GM12865 (cell line): ENCODE measurements around the gene TCP11.

Experiments used
- DNase-seq: peaks from one replicate; pipeline ENCODE4 v3.0.0; 2010; ENCODE audit warnings: low read depth
- H3K4me3 ChIP-seq: 2 replicates; pipeline ENCODE4 v1.5.1; 2011; ENCODE audit warnings: mild to moderate bottlenecking, low read depth, low read length, control low read depth
- TF ChIP-seq, protein P1 (sequence below): IDR thresholded peaks from 2 replicates; pipeline ENCODE4 v1.5.1; 2011; ENCODE audit warnings: low read length, control low read depth, low read depth, inconsistent platforms; ENCODE audit not compliant: insufficient read depth; ENCODE audit errors: missing control alignments

Gene TCP11

DNA sequence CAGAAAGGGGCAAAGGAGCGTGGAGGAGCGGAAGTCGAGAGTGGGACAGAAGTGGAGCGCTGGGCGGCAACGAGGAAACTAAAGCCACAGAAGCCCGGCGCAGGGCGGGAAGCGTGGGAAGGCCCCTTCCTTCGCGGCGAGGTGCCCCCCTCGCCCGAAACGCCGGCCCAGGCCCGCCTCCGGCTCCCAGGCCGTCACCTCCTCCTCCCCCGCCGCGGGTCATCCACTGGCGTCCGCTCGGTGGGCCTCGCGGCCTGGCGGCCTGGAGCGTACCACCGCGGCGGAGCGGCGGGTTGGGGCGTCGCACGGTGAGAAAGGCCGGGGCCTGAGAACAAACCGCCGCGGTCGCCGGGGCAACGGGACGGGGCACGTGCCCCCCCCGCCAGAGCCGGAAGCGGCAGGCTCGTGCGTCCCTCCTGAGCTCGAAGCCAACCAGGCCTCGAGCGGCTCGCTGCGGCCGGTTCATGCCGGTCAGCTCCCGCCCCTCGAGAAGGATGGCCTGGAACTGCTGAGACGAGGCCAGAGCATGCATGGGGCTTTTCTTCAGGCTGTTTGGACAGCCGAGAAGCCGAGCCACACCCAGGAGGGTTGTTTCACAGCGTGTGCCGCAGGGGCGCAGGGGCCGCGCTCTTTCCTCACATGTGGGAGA is at the start of gene TCP11:
TSS of gene TCP11 (minus strand) at position 333 of the 649 bp plus-strand sequence. CDS start 469 bp downstream, outside the sequence.
- no peak within 1 kb of the TSS; the same call in none of the 2 replicates for H3K4me3 ChIP-seq
- TF ChIP-seq, protein P1, sequence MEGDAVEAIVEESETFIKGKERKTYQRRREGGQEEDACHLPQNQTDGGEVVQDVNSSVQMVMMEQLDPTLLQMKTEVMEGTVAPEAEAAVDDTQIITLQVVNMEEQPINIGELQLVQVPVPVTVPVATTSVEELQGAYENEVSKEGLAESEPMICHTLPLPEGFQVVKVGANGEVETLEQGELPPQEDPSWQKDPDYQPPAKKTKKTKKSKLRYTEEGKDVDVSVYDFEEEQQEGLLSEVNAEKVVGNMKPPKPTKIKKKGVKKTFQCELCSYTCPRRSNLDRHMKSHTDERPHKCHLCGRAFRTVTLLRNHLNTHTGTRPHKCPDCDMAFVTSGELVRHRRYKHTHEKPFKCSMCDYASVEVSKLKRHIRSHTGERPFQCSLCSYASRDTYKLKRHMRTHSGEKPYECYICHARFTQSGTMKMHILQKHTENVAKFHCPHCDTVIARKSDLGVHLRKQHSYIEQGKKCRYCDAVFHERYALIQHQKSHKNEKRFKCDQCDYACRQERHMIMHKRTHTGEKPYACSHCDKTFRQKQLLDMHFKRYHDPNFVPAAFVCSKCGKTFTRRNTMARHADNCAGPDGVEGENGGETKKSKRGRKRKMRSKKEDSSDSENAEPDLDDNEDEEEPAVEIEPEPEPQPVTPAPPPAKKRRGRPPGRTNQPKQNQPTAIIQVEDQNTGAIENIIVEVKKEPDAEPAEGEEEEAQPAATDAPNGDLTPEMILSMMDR, result no peak
- DNase-seq, result peak; percentile 49

DNA sequence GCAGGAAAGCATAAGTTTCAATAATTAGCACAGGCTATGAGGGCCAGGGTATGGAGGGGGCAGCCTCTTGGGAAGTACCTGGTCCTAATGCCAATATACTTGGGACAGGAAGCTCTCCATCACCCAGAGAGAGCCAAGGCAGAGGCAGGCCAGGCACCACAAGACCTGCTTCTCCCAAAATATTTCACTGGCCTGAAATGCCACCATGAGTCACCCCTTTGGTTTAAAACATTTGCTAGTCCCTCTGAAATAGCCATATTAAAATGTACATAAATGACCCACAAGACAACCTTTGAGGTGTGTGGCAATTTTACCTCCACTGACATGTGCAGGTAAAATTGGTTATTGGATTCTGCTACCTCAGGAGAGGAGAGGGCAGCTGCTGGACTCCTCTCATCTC is 49.2 kb upstream of the TCP11 start:
- TF ChIP-seq, protein P1, result no peak
- no peak overlapping the region for H3K4me3 ChIP-seq
- DNase-seq, result no peak

DNA sequence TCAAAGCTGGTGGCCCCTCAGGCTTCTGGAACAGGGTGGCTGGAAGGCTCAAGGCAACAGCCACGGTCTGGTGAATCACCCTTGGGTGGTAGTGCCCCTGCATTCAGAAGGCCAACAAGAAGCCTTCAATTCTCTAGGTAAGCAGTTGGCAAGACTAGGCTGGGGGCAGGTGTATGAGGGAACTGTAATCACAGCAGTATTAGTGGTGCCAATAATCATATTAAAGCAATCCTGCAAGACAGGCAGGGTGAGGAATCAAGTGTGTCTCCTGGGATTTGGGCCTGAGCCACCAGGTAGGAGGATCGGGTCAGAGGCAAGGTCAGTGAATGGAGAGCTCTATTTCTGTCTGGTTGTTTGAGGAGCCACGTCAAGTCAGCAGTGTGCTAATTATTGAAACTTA is 47.7 kb upstream of the TCP11 start:
- TF ChIP-seq, protein P1, result no peak
- no peak for DNase-seq
- no peak overlapping the region for H3K4me3 ChIP-seq

DNA sequence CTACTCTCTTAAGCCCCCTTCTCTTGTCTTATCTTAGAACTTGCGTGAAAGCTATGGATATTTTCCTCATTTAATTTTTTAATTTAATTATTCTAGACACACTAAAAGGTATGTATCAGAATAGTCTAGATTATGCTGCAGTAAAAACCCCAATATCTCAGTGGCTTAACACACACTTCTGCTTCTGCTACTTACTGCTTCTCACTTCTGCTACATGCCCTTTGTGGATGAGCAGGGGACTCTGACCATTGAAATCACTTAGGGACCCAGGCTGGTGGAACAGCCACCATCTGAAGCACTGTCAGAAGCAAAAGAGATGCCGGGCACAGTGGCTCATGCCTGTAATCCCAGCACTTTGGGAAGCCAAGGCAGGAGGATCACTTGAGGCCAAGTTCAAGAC is 45.4 kb upstream of the TCP11 start:
- no peak for DNase-seq
- no peak overlapping the region for H3K4me3 ChIP-seq
- TF ChIP-seq, protein P1, result no peak

DNA sequence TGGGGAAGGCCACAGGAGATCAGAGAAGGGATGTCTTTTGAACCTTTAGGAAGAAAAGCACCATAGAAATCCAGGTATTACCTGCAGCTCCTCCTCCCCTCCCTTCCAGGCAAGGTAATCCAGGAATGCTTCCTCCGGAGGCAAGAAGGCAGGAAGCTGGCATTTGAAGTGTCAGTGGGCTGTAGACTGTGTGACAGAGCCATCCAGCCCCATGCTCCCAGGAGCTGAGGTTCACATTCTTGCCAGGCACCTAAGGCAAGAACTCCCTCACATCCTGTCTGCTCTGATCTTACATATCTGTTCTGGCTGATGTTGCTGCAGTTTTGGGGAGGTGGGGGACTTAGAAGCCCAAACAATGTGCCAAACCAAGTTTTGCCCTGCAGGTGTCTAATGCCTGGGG is 44.8 kb upstream of the TCP11 start:
- no peak for DNase-seq
- no peak overlapping the region for H3K4me3 ChIP-seq
- TF ChIP-seq, protein P1, result no peak

DNA sequence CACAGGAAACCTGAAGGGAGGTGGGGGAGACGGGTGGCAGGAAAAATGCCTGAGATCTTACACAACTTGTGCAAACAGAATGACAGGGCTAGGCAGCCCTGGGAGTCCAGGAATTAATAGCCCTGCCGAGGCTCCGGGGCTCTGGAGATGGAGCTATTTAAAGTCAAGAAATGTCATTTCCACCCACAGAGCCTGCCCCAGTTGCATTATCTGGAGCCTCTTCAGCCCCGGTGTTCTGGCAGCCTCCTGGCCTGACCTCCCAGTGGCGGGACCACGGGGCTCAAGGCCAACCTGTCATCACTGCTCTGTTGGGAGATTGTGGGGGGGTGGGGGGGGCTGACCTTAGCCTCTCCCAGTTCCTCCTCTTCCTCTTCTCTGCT is 44.2 kb upstream of the TCP11 start:
- no peak for DNase-seq
- TF ChIP-seq, protein P1, result no peak

More for the DNA sequence above, 44.2 kb upstream of the TCP11 start:
- H3K4me3 ChIP-seq, result no peak overlapping the region
